GM12865 (cell line): Measurements from ENCODE around the gene M1AP.
"Not testable (repeated sequence)": the region's sequence is repeated elsewhere in the genome, so short reads cannot be mapped to it uniquely, and the experiment has no call there.

Experiments
- DNase-seq: peaks from one replicate; pipeline ENCODE4 v3.0.0; 2010; ENCODE audit warnings: low read depth
- H3K4me3 ChIP-seq: 2 replicates; pipeline ENCODE4 v1.5.1; 2011; ENCODE audit warnings: mild to moderate bottlenecking, low read depth, low read length, control low read depth
- TF ChIP-seq, protein P1 (sequence below): IDR thresholded peaks from 2 replicates; pipeline ENCODE4 v1.5.1; 2011; ENCODE audit warnings: low read length, control low read depth, low read depth, inconsistent platforms; ENCODE audit not compliant: insufficient read depth; ENCODE audit errors: missing control alignments

M1AP gene

DNA sequence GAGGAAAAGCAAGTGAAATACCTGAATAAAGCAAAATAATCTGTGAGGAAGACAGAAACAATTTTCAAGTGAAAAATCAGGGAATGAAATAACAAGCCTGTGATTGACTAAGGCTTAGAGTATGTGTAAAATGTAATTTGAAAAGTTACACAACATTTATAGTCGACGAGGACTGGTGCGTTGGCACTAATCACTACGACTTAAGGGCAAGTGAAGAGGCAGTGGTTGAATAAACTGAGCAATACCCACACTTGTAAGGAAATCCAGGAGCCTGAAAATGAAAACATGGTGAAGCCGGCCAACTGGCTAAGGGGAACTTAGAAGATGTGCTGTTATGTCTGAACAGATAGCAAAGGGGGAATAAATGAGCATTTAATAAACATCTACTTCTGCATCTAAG is 80.2 kb downstream of the M1AP start:
- TF ChIP-seq, protein P1, sequence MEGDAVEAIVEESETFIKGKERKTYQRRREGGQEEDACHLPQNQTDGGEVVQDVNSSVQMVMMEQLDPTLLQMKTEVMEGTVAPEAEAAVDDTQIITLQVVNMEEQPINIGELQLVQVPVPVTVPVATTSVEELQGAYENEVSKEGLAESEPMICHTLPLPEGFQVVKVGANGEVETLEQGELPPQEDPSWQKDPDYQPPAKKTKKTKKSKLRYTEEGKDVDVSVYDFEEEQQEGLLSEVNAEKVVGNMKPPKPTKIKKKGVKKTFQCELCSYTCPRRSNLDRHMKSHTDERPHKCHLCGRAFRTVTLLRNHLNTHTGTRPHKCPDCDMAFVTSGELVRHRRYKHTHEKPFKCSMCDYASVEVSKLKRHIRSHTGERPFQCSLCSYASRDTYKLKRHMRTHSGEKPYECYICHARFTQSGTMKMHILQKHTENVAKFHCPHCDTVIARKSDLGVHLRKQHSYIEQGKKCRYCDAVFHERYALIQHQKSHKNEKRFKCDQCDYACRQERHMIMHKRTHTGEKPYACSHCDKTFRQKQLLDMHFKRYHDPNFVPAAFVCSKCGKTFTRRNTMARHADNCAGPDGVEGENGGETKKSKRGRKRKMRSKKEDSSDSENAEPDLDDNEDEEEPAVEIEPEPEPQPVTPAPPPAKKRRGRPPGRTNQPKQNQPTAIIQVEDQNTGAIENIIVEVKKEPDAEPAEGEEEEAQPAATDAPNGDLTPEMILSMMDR, result no peak
- no peak for DNase-seq
- no peak overlapping the region for H3K4me3 ChIP-seq

DNA sequence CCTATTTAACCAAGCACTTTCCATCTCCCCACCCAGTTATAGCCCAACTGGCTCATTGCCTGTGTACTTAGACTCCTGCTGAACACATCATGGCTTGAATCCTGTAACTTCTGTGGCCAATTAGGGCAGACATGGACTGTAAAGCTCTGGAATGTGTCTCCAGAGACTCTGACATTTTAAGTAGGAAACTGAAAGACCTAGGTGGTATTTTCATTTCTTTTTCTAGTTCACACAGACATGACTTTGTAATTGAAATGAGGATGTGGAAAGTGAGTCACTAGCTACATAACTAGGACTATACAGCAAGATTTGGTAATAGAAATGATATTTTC is 81.4 kb downstream of the M1AP start:
- DNase-seq, result peak; percentile 56
- TF ChIP-seq, protein P1, result no peak
- no peak overlapping the region for H3K4me3 ChIP-seq

DNA sequence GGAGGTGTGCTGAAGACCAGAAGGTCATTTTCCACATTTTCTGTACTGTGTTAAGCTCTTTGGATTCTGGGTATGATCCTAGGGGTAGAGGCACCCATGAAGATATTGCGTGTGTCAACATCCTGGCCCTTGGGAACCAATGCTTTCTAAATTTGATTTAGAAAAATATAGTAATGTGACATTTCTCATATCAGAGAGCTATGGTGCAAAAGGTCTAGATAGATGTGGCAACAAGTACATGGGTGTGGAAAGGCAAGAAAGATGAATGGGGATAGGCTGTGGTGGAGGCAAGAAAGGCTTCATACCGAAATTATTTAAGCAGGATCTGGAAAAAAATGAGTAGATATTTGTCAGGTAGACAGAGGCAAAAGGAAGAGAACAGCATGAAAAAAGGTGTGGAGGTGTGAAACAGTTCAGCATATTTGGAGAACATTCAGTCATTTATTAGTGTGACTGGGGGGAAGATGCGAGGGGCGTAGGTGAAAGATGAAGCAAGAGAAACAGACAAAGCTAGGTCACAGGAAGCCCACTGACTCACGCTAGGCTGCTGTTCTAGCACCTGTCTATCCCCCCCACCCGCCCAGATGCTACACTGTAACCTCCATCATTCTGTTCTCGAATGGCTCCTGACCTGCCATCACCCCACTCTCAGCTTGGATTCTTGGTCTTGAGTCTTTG is 81.9 kb downstream of the M1AP start:
- no peak for DNase-seq
- no peak overlapping the region for H3K4me3 ChIP-seq
- TF ChIP-seq, protein P1, result no peak

DNA sequence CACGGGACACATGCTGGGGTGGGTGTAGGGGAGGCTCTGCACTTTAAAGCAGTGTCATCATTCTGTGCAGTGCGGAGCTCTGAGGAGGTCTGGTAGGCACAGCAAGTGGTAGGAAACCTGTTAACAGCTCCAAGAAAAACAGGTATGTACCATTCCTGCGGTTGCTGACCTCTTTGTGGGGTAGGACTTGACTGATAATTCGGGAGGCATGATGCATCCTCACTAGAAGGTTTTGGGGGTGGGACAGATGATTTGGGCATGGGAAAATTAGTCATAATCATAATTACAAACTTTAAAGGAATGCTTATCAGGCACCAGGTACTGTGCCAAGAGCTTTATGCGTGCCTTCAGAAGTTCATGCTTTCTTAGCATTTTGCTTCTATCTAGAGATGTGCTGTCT is 83.9 kb downstream of the M1AP start:
- no peak overlapping the region for H3K4me3 ChIP-seq
- TF ChIP-seq, protein P1, result no peak
- DNase-seq, result no peak

DNA sequence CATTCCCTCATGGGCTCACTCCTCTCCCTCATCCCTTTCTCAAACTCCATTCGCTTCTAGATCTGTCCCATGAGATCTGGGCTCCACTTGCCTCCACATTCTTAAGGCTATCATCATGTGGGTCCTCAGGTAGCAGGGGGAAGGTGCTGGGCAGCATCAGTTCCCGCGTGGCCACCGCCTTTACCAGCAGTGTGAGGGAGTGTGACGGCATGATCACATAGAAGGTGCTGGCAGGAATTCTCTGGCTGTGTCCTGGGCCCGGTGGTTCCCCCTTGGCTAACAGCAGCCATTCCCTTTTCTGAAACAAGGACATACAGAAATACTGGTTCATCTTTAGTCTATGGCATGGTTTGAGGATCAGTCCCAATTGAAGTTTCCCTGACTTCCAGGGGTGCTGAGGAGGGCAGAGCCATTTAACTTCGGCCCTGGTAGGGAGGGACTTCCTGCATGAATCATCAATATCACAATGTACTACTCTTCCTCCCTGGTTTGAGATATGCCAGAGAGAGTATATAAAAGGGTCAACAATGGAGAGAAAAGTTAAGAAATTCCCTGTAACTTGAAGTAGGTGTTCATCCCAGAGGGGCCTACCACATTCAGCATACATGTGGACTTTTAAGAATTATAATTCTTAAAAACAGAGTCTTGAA is 85.9 kb downstream of the M1AP start:
- no peak for DNase-seq
- H3K4me3 ChIP-seq, result no peak overlapping the region
- TF ChIP-seq, protein P1, result no peak

DNA sequence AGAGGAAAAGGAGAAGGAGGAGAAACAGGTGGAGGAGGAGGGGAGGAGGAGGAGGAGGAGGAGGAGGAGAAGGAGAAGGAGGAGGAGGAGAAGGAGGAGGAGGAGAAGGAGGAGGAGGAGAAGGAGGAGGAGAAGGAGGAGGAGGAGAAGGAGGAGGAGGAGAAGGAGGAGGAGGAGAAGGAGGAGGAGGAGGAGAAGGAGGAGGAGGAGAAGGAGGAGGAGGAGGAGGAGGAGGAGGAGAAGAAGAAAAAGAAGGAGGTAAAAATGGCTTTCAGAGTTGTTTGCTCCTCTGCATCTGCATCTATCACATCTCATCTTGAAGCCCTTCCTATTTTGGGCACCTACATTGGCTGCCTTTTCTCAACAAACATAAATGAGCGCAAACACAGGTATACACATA is 87.1 kb downstream of the M1AP start:
- H3K4me3 ChIP-seq, DNase-seq: not testable (repeated sequence)

DNA sequence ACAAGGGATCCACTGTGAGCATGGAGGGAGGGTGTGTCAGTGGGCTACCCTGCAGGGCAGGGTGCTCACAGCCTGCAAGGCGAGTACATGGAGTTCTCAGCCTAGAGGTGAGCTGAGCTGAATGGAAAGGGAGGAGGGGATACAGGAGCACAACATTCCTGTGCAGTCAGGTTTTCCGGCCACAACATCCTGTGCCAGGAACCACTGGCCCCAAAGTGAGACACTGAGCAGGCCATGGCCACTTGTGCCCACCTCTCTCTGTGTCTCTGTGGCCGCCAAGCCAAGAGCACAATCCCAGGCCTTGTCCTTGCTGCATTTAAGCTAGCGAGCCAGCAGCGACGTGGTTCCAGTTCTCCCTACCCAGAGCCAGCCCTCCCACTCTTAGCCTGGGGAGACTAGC is 87.5 kb downstream of the M1AP start:
- H3K4me3 ChIP-seq, result no peak overlapping the region
- DNase-seq, result no peak
- TF ChIP-seq, protein P1, result no peak
